Keratinocyte (primary cell): ENCODE measurements around the gene CHD2.

Experiments used
- EZH2 ChIP-seq: IDR thresholded peaks from one replicate; pipeline ENCODE4 v1.6.1; 2012; ENCODE audit warnings: inconsistent platforms, mild to moderate bottlenecking, low read length, moderate library complexity
- TF ChIP-seq, protein P1 (sequence below), 3 experiments: IDR thresholded peaks in 1 of 3; conservative IDR thresholded peaks in 1 of 3; optimal IDR thresholded peaks in 1 of 3; 2 replicates in 2 of 3; 3 replicates in 1 of 3; pipeline versions ENCODE3 to v1.5.1; 2011; ENCODE audit warnings: low read length in 3 of 3, mild to moderate bottlenecking in 3 of 3, moderate library complexity in 2 of 3, control low read depth in 1 of 3, inconsistent platforms in 1 of 3; ENCODE audit not compliant: insufficient read depth in 2 of 3; ENCODE audit errors: extremely low read depth in 1 of 3

DNA sequence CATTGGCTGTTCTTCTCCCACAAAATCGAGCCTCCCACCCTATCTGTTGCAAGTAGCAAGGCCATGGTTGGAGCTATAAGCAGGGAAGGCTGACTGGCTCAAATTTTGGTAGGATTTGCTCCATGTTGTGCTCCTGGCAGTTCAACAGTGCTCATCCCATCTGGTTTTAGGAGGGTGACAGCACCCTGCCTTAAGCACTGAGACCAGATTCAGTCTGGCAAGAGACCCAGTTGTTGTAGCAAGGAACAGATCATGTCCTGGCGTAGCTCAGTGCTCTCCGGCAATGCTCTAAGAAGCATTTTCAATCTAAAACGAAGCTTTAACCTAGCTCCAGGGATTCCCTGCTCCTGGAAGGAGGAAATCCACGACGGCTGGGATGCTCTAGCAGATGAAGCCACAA lies 97.7 kb downstream of the CHD2 start:
- TF ChIP-seq, protein P1, sequence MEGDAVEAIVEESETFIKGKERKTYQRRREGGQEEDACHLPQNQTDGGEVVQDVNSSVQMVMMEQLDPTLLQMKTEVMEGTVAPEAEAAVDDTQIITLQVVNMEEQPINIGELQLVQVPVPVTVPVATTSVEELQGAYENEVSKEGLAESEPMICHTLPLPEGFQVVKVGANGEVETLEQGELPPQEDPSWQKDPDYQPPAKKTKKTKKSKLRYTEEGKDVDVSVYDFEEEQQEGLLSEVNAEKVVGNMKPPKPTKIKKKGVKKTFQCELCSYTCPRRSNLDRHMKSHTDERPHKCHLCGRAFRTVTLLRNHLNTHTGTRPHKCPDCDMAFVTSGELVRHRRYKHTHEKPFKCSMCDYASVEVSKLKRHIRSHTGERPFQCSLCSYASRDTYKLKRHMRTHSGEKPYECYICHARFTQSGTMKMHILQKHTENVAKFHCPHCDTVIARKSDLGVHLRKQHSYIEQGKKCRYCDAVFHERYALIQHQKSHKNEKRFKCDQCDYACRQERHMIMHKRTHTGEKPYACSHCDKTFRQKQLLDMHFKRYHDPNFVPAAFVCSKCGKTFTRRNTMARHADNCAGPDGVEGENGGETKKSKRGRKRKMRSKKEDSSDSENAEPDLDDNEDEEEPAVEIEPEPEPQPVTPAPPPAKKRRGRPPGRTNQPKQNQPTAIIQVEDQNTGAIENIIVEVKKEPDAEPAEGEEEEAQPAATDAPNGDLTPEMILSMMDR (optimal IDR thresholded peaks at IDR 0.05 in 1 of 3, IDR thresholded peaks at IDR 0.05 in 1 of 3, conservative IDR thresholded peaks at IDR 0.05 in 1 of 3; ENCODE audit: extremely low read depth in 1 of 3, insufficient read depth in 2 of 3, low read length in 3 of 3) = no peak
- no peak for TF ChIP-seq EZH2
